Fibroblast of lung (primary cell): Measurements from ENCODE around the gene APOA5. TPM values are rescaled to one million over a fixed set of nuclear protein-coding genes. Genes with fewer than 3 reads are reported as not detected.

Experiments
- DNase-seq, 2 donors: peaks; one replicate each; pipeline versions ENCODE4 v3.0.0 to v3.0.0-alpha.2; 2010; ENCODE audit warnings: low read depth in 2 of 2
- H2AFZ ChIP-seq: 2 replicates; pipeline ENCODE4 v1.5.1; 2012; ENCODE audit warnings: low read length, control low read depth, inconsistent platforms
- H3K27ac ChIP-seq: 2 replicates; pipeline ENCODE4 v1.5.1; 2011; ENCODE audit warnings: low read length, control low read depth; ENCODE audit not compliant: insufficient read depth
- H3K27me3 ChIP-seq: 2 replicates; pipeline ENCODE4 v1.5.1; 2011; ENCODE audit warnings: mild to moderate bottlenecking, low read length; ENCODE audit not compliant: control insufficient read depth, insufficient read depth
- H3K36me3 ChIP-seq: 2 replicates; pipeline ENCODE4 v1.5.1; 2011; ENCODE audit warnings: low read length; ENCODE audit not compliant: control insufficient read depth, insufficient read depth
- H3K4me1 ChIP-seq: 2 replicates; pipeline ENCODE4 v1.5.1; 2011; ENCODE audit warnings: low read length; ENCODE audit not compliant: control insufficient read depth, insufficient read depth; ENCODE audit errors: extremely low read depth
- H3K4me2 ChIP-seq: 2 replicates; pipeline ENCODE4 v1.5.1; 2011; ENCODE audit warnings: low read length, control low read depth; ENCODE audit not compliant: insufficient read depth; ENCODE audit errors: extremely low read depth
- H3K4me3 ChIP-seq, 4 experiments: fragments of 200-600 bp in 1 of 4; sonication (generic) in 1 of 4; replicated peaks in 1 of 4; 2 replicates each; pipeline ENCODE4 v1.5.1; 2011 to 2016; ENCODE audit warnings: low read length in 4 of 4, low read depth in 3 of 4, mild to moderate bottlenecking in 3 of 4, control low read depth in 2 of 4, inconsistent platforms in 1 of 4, mixed read lengths in 1 of 4; ENCODE audit not compliant: insufficient read depth in 1 of 4; ENCODE audit errors: control extremely low read depth in 1 of 4
- H3K79me2 ChIP-seq: 2 replicates; pipeline ENCODE4 v1.5.1; 2012; ENCODE audit warnings: mild to moderate bottlenecking, low read length, inconsistent platforms; ENCODE audit not compliant: control insufficient read depth, insufficient read depth
- H3K9ac ChIP-seq: 2 replicates; pipeline ENCODE4 v1.5.1; 2011; ENCODE audit warnings: mild to moderate bottlenecking, low read length, control low read depth; ENCODE audit not compliant: insufficient read depth
- H3K9me3 ChIP-seq: 2 replicates; pipeline ENCODE4 v1.5.1; 2012; ENCODE audit warnings: low read depth, low read length; ENCODE audit not compliant: control insufficient read depth, insufficient read depth
- H4K20me1 ChIP-seq: 2 replicates; pipeline ENCODE4 v1.5.1; 2011; ENCODE audit warnings: low read length; ENCODE audit not compliant: control insufficient read depth, insufficient read depth; ENCODE audit errors: extremely low read depth
- EZH2 ChIP-seq: IDR thresholded peaks from 2 replicates; pipeline ENCODE4 v1.5.1; 2012; ENCODE audit warnings: low read length, control low read depth, mild to moderate bottlenecking; ENCODE audit errors: missing control alignments
- polyA plus RNA-seq, 2 donors: library from polyadenylated mRNA; depleted of rRNA in 1 of 2; stranded (reverse) in 1 of 2; unstranded in 1 of 2; fragments of >200 nt; gene quantifications; 2 replicates each; pipeline ENCODE4 v1.2.1, GENCODE V29; 2011 to 2012; ENCODE audit warnings: missing spikeins in 1 of 2
- total RNA-seq: library from RNA; depleted of rRNA; stranded (reverse); fragments of >200 nt; gene quantifications from 2 replicates; pipeline ENCODE4 v1.2.1, GENCODE V29; 2014
- TF ChIP-seq, protein P1 (sequence below), 2 donors: IDR thresholded peaks in 1 of 2; conservative IDR thresholded peaks in 1 of 2; 1 replicate in 1 of 2; 2 replicates in 1 of 2; pipeline ENCODE4 v1.5.1; 2011 to 2012; ENCODE audit warnings: low read length in 2 of 2, control low read depth in 1 of 2, inconsistent platforms in 1 of 2, low read depth in 1 of 2, mild to moderate bottlenecking in 1 of 2

APOA5 gene
- total and polyA plus RNA-seq, 2 donors (not counting 1 experiment from before 2014, with no cell fraction given): not detected

DNA sequence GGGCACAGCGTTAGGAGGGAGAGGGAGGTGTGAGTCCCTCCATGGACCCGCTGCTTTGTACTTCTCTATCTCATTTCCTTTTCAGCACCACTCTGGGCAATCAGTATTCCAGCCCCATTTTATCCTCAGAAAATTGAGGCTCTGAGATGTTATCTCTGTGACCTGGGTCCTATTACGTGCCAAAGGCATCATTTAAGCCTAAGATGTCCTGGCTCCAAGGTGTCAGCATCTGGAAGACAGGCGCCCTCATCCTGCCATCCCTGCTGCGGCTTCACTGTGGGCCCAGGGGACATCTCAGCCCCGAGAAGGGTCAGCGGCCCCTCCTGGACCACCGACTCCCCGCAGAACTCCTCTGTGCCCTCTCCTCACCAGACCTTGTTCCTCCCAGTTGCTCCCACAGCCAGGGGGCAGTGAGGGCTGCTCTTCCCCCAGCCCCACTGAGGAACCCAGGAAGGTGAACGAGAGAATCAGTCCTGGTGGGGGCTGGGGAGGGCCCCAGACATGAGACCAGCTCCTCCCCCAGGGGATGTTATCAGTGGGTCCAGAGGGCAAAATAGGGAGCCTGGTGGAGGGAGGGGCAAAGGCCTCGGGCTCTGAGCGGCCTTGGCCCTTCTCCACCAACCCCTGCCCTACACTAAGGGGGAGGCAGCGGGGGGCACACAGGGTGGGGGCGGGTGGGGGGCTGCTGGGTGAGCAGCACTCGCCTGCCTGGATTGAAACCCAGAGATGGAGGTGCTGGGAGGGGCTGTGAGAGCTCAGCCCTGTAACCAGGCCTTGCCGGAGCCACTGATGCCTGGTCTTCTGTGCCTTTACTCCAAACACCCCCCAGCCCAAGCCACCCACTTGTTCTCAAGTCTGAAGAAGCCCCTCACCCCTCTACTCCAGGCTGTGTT is 37.2 kb upstream of the APOA5 start:
- no peak for TF ChIP-seq EZH2
- TF ChIP-seq, protein P1, sequence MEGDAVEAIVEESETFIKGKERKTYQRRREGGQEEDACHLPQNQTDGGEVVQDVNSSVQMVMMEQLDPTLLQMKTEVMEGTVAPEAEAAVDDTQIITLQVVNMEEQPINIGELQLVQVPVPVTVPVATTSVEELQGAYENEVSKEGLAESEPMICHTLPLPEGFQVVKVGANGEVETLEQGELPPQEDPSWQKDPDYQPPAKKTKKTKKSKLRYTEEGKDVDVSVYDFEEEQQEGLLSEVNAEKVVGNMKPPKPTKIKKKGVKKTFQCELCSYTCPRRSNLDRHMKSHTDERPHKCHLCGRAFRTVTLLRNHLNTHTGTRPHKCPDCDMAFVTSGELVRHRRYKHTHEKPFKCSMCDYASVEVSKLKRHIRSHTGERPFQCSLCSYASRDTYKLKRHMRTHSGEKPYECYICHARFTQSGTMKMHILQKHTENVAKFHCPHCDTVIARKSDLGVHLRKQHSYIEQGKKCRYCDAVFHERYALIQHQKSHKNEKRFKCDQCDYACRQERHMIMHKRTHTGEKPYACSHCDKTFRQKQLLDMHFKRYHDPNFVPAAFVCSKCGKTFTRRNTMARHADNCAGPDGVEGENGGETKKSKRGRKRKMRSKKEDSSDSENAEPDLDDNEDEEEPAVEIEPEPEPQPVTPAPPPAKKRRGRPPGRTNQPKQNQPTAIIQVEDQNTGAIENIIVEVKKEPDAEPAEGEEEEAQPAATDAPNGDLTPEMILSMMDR (conservative IDR thresholded peaks at IDR 0.05 in 1 of 2, IDR thresholded peaks at IDR 0.05 in 1 of 2; ENCODE audit: low read depth in 1 of 2, low read length in 2 of 2): no peak
- no peak overlapping the region for H3K27ac ChIP-seq
- no peak overlapping the region for H3K4me3 ChIP-seq
- no peaks in the 10 kb centered on the region for H4K20me1 ChIP-seq
- no peaks in the 10 kb centered on the region for H3K36me3 ChIP-seq
- H3K4me2 ChIP-seq: no peak overlapping the region
- H2AFZ ChIP-seq: no peak overlapping the region
- no peaks in the 10 kb centered on the region for H3K27me3 ChIP-seq
- H3K79me2 ChIP-seq: no peaks in the 10 kb centered on the region
- no peaks in the 10 kb centered on the region for H3K4me1 ChIP-seq
- no peak for DNase-seq
- H3K9ac ChIP-seq: no peak overlapping the region
- H3K9me3 ChIP-seq: no peaks in the 10 kb centered on the region

DNA sequence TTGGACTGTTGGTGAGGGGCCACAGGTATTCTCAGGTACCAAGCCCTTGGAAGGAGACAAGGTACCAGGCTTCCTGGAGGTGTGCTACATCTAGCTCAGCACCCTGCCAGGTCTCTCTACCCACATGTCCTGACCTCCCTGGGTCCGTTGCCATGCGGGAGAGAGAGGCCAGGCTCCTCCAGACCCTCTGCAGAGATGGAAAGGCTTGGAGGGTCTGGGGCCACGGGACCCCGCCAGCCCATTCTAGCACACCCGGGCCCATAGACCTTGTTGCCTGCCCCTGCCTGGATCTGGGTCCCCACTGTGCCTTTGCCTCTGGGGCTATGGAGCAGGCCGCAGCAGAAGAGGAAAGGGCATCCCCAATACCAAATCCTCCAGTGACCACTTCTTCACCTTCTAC is 35.8 kb upstream of the APOA5 start:
- TF ChIP-seq, protein P1 (conservative IDR thresholded peaks at IDR 0.05 in 1 of 2, IDR thresholded peaks at IDR 0.05 in 1 of 2; ENCODE audit: low read depth in 1 of 2, low read length in 2 of 2): no peak
- no peak for TF ChIP-seq EZH2
- no peaks in the 10 kb centered on the region for H3K36me3 ChIP-seq
- H3K9ac ChIP-seq: no peak overlapping the region
- H3K27me3 ChIP-seq: peaks cover 2% of the 10 kb centered on the region
- no peaks in the 10 kb centered on the region for H3K9me3 ChIP-seq
- H3K4me2 ChIP-seq: no peak overlapping the region
- H3K27ac ChIP-seq: no peak overlapping the region
- no peaks in the 10 kb centered on the region for H3K4me1 ChIP-seq
- no peaks in the 10 kb centered on the region for H3K79me2 ChIP-seq
- no peak for DNase-seq
- no peak overlapping the region for H2AFZ ChIP-seq
- H3K4me3 ChIP-seq: no peak overlapping the region
- H4K20me1 ChIP-seq: no peaks in the 10 kb centered on the region

DNA sequence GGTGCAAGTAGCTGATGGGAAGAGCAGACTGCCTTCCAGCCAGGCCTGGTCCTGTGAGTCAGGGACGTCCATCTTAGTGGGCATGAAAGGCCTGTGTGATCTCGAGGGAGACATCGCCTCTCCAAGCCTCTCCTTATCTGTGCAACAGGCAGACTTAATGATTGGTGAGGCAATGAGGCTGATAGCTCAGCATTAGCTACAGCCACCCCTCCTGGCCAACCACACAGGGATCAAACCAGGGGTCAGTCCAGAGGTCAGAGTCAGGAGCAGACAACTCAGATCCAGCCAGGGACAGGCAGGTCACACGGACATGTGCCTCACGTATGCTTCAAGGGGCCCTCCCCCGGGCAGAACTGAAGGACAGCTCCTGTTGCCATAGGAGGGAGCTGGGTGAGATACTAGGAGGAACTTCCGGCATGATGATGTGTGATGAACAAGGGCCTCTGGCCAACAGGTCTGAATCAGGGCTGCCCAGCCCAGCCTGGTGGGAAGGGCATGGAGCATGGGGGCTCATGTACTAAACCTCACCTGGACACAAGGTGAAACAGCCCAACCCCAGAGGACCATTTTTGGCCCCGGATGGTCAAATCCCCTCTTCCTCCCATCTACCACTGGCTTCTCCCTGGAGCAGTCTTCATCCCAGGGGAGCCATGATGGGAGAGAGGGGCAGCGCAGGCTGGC is 35.2 kb upstream of the APOA5 start:
- no peaks in the 10 kb centered on the region for H3K79me2 ChIP-seq
- H3K27ac ChIP-seq: no peak overlapping the region
- DNase-seq: no peak
- no peak for TF ChIP-seq EZH2
- TF ChIP-seq, protein P1 (conservative IDR thresholded peaks at IDR 0.05 in 1 of 2, IDR thresholded peaks at IDR 0.05 in 1 of 2; ENCODE audit: low read depth in 1 of 2, low read length in 2 of 2): no peak
- peaks cover 3% of the 10 kb centered on the region for H3K27me3 ChIP-seq
- no peak overlapping the region for H2AFZ ChIP-seq
- H3K4me3 ChIP-seq: no peak overlapping the region
- H3K9me3 ChIP-seq: no peaks in the 10 kb centered on the region
- H3K4me2 ChIP-seq: no peak overlapping the region
- no peaks in the 10 kb centered on the region for H3K36me3 ChIP-seq
- no peaks in the 10 kb centered on the region for H3K4me1 ChIP-seq
- no peaks in the 10 kb centered on the region for H4K20me1 ChIP-seq
- H3K9ac ChIP-seq: no peak overlapping the region
